ENCODE results near the gene ATP8B4.

The ATP8B4 gene

DNA sequence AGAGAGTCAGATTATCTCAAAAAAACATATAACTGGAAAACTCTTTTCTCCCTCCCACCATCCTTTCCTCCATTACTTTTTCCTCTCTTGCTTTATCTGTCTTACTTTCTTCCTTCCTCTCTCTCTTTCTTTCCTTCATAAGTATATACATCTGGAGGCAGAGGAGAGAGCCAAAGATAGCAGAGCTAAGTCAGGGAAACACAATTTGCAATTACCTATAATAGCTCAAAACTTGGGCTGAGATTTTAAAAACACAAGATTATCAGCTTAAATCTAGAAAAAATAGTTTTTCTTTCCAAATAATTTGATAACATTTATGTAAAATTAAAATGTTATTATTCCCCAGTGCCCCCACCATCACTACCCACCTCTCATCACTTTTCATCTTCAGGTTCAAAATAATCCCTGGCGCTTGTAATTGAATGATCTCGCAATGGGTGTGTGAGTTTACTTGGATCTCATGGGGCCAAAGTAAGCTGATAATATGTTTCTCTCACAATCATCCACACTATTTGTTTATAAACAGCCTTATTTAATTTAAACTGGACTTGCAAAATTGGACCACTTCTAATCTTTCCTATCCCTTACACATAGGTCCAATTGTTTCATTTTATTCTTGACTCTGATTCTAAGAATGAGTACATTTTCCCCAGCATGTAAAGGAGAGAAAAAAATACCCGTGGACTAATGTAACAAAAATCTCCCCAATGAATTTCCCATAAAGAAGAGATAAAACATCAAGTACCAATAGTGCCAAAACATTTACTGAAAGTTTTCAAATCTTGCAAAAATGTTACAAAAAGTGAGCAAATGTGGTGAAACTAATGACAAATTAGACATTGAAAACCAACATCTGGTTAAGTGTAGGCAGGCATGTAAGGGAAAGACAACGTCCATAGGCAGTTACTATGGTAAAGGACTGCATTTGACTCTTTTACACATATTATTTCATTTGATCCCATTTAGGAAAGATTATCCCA lies 261.2 kb downstream of the ATP8B4 start:
- no peak for DNase-seq (ENCODE audit: low read depth)

DNA sequence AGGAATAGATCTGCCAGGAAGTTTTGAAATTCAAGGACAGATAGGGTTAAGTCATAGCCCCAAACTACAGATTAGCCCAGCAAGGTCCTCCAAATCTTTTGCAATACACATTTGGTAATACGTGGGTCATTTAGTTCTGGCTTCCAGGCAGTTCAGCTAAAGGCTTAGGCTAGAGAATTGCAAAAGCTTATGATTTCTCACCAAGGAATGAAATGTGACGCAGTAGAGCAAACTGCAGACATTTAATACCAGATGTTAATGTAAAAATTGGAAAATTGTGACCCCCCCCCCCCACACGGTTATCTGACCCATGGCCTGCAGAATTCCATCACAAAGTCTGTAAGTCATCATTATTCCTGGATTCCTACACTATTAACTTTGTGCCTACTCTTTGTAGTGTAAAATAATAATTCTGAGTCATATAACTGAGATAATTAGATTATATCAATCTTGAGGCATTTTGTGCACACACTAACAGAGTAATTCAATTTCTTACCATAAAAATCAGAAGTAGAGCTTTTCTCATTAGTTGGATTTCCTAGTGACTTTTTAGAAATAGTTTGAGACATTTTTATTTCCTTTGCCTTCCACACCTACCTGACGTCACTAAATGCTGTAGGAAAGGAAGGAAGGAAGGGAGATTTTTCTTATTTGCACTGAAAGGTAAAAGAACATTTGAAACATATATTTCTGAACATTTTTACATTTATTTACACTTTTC lies 263.0 kb downstream of the ATP8B4 start:
- no peak for DNase-seq (ENCODE audit: low read depth)

DNA sequence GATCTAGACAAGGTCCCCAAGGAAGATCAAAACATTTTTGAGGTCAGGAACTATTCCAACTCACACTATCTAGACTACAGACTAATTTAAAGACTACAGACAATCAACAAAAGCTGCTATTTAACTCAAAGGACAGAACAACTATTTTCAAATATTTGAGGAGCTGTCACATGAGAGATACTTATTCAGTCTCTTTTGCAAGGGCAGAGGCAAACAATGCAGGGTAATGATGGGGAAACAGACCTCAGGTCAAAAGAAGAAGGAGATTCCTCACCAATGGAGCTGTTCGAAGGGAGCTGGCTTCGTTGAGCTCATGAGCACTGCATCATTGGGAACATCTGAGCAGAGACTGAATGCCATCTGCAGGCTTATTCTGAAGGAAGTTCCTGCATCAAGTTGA lies 266.3 kb downstream of the ATP8B4 start:
- DNase-seq (ENCODE audit: low read depth): no peak

DNA sequence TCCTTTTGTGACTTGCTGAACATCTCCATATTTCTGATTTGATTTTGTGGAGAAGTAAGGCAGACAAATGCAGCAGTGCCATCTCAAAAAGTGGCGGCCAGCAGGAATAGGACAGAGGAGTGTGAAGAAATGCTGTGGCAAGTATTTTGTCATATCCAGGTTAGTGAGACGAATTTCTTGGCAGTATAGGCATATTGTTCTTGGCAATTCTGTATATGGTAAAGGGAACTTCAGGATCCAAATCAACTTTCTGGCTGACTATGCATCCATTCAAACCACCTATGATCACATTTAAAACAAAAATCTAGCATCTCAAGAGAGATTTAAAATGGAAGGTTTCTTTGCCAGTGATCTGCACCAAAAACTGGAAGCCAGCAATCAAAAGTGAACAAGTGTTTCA lies 270.2 kb downstream of the ATP8B4 start:
- DNase-seq (ENCODE audit: low read depth): no peak

DNA sequence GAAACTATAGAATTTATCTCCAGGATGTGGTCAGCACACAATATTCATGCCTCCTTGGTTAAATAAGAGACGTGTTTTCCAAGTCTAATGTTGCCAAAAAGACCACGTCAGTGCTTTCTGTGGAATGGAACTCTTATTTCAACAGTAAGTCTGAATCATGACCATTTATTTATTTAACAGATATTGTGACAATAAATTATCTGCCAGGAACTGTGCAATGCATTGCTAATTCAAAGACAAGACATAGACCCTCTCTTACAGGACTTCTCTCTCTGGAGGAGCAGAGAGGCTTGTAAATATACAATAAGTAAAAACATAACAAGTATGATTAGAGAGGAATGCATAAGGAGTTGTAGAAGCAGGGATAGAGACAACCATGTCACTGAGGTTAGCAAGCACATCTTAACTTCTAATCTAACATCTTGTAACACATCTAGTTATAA lies 270.7 kb downstream of the ATP8B4 start:
- DNase-seq (ENCODE audit: low read depth): no peak

DNA sequence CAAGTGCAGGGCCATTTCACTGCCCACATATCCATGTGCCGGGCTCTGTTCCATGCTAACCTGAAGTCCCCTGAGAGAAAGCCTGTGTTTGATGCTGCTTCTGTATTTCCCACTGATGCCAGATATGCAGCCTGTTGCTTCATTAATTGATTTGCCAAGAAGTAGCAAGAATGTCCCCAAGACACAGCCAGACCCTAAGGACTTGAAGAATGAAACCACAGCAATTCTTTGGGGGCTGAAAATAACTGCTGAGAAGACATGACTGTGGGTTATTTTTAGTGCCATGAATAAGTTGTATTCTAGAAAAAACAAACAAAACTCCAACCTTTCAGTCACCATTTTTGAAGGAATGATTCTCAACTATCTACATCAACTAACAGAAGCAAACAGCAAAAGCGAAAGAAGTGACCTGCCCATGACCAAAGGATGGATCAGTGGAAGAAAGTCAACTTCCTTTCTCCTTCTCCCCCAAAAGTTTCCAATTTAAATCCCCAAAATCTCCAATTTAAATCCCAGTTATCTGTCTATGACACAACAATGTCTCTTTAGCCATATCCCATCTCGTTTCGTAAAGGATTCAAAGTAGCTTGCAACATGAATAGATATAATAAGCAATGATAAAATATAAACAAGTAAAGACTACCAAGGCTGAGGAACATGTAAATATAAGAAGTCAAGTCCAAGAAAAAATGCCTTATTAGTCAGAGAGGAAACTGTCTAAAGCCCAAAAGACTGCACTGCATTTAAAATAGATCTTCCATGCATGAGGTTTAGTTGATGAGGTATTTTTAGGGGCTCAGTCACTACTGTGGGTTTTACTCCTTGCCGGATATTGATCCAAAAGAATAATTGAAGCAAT lies 271.4 kb downstream of the ATP8B4 start:
- no peak for DNase-seq (ENCODE audit: low read depth)

DNA sequence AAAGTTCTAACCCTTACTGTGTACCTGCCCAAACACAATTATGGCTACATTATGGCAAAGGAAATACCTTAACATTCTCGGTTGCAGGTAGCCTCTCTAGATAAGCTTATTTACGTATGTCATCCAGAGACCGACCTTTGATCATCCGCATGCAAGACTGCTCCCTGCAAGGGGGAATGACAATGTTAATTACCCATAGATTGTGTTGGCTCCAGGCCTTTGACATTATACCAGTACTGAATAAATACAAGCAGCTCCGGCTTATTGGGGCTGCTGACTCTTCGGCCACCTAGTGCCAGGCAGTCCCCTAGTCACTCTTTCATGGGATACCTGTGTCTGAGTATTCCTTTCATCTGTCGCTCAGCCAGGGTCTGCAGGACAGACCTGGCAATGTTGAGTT lies 274.6 kb downstream of the ATP8B4 start:
- DNase-seq (ENCODE audit: low read depth): no peak

DNA sequence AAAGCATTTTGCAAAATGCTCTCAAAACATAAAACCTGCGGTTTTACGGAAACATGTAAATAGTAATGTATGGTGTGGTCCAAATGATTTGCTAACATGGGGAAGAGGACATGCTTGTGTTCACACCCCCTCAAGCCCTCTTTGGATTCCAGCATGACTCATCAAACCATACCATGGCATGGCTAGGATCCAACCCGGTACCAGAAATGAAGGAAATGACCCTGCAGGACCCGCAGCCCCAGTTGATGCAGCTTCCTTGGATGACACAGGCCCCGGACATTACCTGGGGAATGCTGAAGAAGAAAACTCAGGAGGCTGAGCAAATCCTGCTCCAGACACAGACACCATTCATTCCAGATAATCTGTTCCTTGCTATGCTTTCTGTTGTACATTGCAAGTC lies 275.3 kb downstream of the ATP8B4 start:
- no peak for DNase-seq (ENCODE audit: low read depth)

DNA sequence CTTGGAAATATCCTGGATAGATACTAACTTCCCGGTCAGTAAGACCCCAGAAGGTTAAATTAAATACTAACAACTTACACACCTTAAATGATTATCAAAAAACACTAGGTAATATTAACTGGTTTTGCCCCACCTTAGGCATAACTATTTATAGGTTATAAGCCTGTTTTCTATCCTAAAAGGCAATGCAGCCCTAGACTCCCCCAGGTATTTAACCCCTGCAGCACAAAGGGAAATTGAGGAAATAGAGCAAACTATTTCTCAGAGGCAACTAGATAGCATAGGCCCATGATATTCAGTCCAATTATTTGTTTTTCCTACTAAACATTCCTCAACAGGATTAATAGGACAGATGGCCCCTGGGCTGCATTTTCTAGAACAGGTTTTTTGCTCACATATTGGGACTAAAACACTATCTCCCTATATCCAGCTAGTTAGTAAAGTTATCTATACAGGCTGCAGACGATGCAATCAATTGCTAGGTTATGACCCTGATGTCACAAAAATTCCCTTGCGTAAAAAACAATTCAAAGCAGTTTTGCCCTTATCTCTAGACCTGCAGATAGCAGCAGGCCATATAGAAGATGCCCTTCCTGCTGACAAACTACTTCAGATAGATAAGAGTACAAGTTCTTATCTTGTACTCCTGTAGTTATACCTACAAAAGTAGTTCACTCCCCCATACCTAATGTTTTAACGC lies 276.9 kb downstream of the ATP8B4 start:
- DNase-seq (ENCODE audit: low read depth): no peak

DNA sequence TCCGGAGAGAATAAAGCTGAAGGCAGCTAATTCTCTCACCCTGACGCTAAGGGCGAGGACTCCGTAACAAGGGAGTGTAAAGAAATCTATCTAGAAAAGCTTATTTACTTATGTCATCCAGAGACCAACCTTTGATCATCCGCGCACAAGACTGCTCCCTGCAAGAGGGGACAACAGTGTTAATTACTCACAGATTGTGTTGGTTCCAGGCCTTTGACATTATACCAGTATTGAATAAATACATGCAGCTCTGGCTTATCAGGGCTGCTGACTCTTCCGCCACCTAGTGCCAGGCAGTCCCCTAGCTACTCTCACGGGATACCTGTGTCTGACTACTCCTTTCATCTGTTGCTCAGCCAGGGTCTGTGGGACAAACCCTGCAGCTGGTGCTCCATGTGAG lies 286.5 kb downstream of the ATP8B4 start:
- DNase-seq (ENCODE audit: low read depth): no peak

DNA sequence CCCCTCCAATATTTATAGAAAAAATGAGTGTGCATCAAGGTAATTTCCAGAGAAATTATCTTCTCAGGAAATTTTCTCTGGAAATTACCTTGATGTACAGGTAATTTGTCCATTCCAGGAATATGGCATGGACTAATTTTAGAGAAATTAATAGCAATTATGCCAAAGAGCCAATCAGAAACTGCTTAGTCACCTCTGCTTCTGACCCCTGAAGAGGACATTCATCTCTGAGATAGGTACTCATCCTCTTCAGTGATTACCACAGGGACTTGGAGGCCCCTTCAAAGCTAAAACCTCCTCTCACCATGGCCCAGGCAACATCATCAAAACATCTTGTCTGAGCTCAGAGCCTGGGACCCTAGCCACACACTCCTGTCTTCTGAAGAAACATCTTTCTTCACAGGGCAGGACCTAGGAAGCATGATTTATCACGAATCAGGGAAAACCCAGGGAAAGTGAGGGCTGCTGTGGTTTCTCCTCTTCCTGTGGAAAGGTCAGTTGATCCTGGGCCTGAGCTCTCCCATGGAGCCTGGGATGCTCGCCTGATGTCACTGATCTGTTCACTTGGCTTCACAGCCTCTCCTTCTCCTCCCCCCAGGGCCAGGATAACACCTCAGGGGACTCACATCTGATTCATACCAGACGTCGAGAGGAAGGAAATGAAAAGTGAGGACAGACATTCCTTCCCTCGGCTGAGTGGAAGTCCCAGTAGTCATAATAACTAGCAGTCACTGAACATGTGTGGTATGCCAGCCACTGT lies 287.6 kb downstream of the ATP8B4 start:
- DNase-seq (ENCODE audit: low read depth): no peak

DNA sequence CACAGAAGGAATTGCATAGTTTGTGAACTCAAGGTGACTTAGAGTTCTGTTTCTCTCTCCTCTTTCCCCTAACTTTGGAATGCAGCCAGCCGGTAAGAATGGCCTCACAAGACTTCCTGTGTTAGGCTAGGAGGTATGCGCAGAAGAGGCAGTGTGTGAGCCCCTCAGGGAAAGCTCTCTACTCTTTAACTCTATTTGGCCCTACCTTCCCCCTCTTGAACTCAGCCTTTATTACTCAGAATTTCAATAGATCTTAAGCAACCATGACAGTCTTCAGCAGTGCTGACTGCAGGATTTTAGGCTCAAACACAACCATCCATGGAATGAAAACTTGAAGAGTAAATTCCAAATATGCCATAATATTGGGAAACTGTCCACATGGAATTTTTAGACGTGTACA lies 288.6 kb downstream of the ATP8B4 start:
- no peak for DNase-seq (ENCODE audit: low read depth)

DNA sequence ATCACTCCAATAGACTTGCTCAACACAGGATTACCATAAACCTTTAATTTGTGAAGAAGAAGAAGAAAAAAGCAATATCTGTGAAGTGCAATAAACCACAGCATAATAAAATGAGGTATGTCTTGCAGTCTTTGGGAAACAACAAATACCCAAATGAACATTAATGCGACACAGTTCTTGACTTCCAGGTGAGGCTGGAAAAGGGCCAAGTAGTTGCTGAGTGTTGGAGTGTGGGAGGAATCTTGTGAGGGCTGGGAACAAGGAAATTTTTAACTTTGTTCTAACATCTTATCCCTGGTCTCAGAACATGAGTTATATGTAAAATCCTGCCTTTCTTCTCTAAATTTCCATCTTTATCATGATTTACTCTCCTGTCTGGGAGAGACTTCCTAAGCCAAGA lies 291.7 kb downstream of the ATP8B4 start:
- no peak for DNase-seq (ENCODE audit: low read depth)

DNA sequence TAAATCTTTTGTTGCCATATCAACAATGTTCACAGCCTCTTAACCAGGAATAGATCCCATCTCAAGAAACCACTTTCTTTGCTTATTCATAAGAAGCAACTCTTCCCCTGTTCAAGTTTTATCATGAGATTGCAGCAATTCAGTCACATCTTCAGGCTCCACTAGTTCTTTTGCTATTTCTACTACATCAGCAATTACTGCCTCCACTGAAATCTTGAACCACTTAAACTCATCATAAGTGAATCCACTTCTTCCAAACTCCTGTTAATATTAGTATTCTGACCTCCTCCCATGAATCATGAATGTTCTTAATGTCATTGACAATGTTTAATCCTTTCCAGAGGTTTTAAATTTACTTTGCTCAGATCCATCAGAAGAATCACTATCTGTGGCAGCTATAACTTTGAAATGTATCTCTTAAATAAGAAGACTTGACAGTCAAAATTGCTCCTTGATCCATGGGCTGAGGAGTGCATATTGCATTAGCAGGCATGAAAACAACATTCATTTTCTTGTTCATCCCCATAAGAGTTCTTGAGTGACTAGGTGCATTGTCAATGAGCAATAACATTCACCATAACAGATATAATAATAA lies 292.3 kb downstream of the ATP8B4 start:
- DNase-seq (ENCODE audit: low read depth): no peak

DNA sequence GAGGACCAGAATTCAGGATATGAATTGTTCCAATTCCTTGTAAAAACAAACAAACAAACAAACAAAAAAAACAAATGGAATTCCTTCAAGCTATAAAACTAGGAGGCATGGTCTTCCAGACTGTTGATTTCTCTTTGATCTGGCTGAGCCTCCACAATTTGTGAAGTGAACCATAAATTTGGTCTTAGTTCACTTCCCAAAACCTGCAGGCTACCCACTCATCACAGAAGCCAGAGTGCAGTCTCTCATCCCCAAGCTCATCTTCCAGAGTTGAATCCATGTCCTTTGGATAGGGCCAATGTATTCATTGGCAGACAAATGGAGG lies 294.3 kb downstream of the ATP8B4 start:
- DNase-seq (ENCODE audit: low read depth): no peak

DNA sequence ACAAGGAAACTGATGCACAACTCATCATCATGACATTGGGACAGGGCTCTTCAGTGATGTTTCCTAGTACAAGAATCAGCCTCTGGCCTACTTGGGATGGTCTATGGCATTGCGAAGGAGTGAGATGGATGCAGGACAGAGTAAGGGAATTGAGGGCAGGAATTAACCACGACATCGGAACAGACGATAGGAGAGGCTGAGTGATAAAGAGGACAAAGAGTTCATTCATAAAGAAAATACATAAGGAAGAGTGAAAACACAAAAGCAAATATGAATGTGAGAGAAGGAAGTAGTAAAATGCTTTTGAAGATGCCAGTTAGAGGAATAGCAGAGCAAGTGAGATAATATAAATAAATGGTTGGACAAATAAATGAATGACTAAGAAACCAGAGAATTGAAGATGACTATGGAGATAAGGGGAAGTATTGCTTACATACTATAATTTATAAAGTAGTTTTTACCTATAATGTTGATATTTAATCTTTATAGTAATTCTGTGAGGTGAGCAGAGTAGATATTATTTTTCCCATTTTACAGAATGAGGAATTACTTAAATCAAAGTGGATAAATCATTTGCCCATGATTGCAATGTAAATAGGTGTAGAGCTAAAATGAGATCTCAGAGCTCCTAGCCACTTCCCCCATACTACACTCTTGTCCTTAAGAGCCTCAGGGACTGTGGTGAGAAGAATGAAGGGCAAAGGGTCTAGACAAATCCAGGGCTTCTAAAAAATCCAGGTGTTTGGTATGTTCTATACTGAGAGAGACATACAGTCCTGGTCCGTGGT lies 294.9 kb downstream of the ATP8B4 start:
- no peak for DNase-seq (ENCODE audit: low read depth)

DNA sequence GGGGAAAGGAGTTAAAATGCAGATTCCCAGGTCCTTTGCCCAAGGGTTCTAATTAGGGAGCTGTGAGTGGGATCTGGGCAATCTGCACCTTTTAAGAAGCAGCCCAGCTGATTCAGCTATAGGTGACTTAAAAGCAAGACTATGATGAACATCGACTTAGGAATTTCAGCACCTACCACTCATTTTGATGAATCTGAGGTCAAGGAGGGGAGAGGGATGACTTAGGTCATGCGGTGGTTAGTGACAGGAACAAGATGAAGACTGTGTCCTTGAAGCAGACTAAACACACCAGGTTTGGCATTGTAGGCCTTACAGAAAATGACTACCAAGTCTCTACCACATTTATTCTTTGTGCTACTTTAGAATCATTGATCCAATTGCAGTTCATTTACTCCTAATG lies 301.9 kb downstream of the ATP8B4 start:
- DNase-seq (ENCODE audit: low read depth): no peak

DNA sequence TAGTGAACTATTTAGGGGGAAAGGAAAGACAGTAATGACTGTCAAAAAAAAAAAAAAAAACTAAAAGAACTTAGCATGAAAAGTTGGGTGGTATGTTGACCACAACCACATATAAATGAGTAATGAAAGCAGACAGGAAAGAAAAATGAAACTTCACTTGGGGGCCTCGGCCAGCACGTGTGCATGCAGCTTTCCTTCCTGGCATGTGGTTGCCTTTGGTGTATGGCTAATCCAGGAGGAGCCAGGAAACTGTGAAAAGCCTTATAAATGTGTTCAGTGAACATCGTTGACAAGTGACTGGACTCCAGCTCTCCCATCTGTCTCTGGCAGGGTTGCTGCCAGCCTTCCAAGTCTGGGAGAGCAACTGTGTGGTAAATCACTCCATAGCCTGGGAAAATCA lies 303.1 kb downstream of the ATP8B4 start:
- no peak for DNase-seq (ENCODE audit: low read depth)

DNA sequence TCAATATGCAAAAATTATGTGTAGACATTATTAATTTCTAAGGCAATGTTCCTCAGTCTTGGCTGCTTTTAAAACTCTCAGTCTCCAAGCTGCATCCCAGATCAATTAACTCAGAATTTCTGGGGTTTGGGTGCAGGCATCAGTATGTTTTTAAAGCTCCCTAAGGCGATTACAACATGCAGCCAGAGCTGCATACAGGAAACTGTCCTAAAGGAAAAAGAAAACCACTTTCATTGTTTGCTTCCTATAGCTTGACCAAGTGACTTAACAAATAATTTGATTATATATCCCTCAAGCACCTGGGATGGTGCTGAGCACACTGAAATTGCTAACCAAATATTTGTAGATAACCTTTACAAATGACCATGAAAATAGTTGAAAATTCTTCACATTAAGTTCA lies 303.5 kb downstream of the ATP8B4 start:
- DNase-seq (ENCODE audit: low read depth): no peak

DNA sequence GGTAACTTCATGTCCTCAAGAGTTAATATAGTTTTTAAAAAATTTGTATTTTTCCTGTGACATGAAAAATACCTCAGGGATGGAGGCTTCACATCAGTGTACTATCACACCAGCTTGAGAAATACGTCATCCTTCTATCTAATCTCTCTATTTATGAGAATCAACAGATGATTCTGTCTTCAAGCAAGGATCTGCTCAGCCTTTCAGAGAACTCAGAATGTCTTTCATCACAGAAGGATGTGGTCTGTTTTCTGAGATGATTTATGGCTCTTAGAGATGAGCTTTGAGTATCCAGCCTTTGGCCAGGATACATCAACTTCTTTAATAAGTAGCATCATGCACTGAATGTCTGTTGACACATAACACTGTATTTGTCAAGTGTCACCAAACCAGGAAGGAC lies 304.3 kb downstream of the ATP8B4 start:
- DNase-seq (ENCODE audit: low read depth): no peak

Data from stimulated activated CD8-positive, alpha-beta memory T cell treated with anti-CD3 and anti-CD28 coated beads, Interleukin-4, amount 100 ng/mL, for 24 hours (primary cell).